PC-9 (cell line): Measurements from ENCODE around the gene BPIFB2. TPM values are rescaled to one million over a fixed set of nuclear protein-coding genes. Genes with fewer than 3 reads are reported as not detected.

Experiments used
- BruUV-seq: library from RNA; stranded (reverse); fragments of 400-500 nt; replicated peaks from 2 replicates; lab custom pipeline; 2021; lab: Mats Ljungman, UMichigan
- CTCF ChIA-PET: fragments of 300-600 bp; sonication (Branson Sonifier 250); formaldehyde crosslinking; loops from one replicate; lab custom pipeline; 2022; ENCODE audit warnings: antibody characterized with exemption; lab: Charles Lee
- POLR2A ChIA-PET: fragments of 300-600 bp; sonication (Branson Sonifier 250); formaldehyde crosslinking; loops from one replicate; lab custom pipeline; 2022; ENCODE audit warnings: antibody characterized with exemption; ENCODE audit not compliant: unreplicated experiment; lab: Charles Lee
- DNase-seq, 2 experiments: peaks; one replicate each; pipeline versions ENCODE4 v3.0.0 to v3.0.0-alpha.2; 2015 to 2022; ENCODE audit warnings: mixed read lengths in 1 of 2
- H2AFZ ChIP-seq: fragments of 200-600 bp; sonication (generic); 2 replicates; pipeline ENCODE4 v1.8.1; 2017; ENCODE audit warnings: antibody characterized with exemption
- H3F3A ChIP-seq: fragments of 200-600 bp; sonication (generic); 2 replicates; pipeline ENCODE4 v1.8.1; 2017; ENCODE audit warnings: antibody characterized with exemption, mild to moderate bottlenecking, low read depth; ENCODE audit not compliant: insufficient read depth
- H3K27ac ChIP-seq: fragments of 200-600 bp; sonication (generic); 2 replicates; pipeline ENCODE4 v1.6.1; 2016; ENCODE audit warnings: mixed run types
- H3K27me3 ChIP-seq: fragments of 200-600 bp; sonication (generic); 2 replicates; pipeline ENCODE4 v1.6.1; 2016; ENCODE audit warnings: low read depth, mixed run types; ENCODE audit not compliant: insufficient read depth
- H3K36me3 ChIP-seq: fragments of 200-600 bp; sonication (generic); 2 replicates; pipeline ENCODE4 v1.6.1; 2016; ENCODE audit warnings: low read depth, mixed run types
- H3K4me1 ChIP-seq: fragments of 200-600 bp; sonication (generic); replicated peaks from 2 replicates; pipeline ENCODE4 v1.6.1; 2016; ENCODE audit warnings: mixed run types; ENCODE audit not compliant: insufficient read depth
- H3K4me2 ChIP-seq: fragments of 200-600 bp; sonication (generic); 2 replicates; pipeline ENCODE4 v1.6.1; 2017; ENCODE audit warnings: mixed run types
- H3K4me3 ChIP-seq: fragments of 200-600 bp; sonication (generic); 2 replicates; pipeline ENCODE4 v1.6.1; 2016; ENCODE audit warnings: mixed run types
- H3K79me2 ChIP-seq: fragments of 200-600 bp; sonication (generic); 2 replicates; pipeline ENCODE4 v1.6.1; 2017; ENCODE audit warnings: low read depth, mixed run types
- H3K9me2 ChIP-seq: fragments of 200-600 bp; sonication (generic); 2 replicates; pipeline ENCODE4 v1.8.1; 2017; ENCODE audit warnings: mild to moderate bottlenecking; ENCODE audit not compliant: insufficient read depth
- H3K9me3 ChIP-seq: fragments of 200-600 bp; sonication (generic); 2 replicates; pipeline ENCODE4 v1.8.1; 2016; ENCODE audit warnings: low read depth; ENCODE audit not compliant: insufficient read depth
- H4K20me1 ChIP-seq: fragments of 200-600 bp; sonication (generic); 2 replicates; pipeline ENCODE4 v1.8.1; 2017; ENCODE audit not compliant: insufficient read depth
- EZH2 ChIP-seq: fragments of 200-600 bp; sonication (generic); IDR thresholded peaks from 2 replicates; pipeline ENCODE4 v1.8.0; 2017; ENCODE audit warnings: antibody characterized with exemption, low read depth
- intact Hi-C: fragments of 100-400 bp; cut with micrococcal nuclease; formaldehyde crosslinking; loops from one replicate; pipeline ENCODE4 v1.10.0; 2022; ENCODE audit not compliant: unreplicated experiment
- total RNA-seq: library from RNA; stranded (reverse); gene quantifications from 2 replicates; pipeline ENCODE4 v1.2.3, GENCODE V29; 2021
- TF ChIP-seq, protein P1 (sequence below): fragments of 200-600 bp; sonication (generic); conservative IDR thresholded peaks from 2 replicates; pipeline ENCODE4 v1.6.1; 2017; ENCODE audit warnings: mixed run types, antibody characterized with exemption, mild to moderate bottlenecking, moderate library complexity

The BPIFB2 gene
- total RNA-seq, 1 experiment from 2014 or later = not detected

DNA sequence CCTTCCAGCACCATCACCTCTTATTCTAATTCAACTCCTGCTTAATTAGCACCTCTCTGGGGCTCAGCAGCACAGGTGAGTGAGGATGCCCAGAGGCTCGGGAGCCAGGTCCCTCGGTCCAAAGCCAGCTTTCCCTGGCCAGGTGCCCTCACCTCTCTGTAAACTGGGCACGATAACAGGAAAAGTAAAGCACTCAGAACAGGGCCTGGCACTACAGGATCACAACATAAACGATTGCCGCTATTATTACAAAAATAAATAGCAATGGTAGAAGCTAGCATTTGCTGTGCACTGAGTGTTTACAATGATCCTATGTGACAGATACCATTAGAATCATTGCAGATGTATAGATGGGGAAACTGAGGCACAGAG is 2.6 kb downstream of the BPIFB2 start:
- H3K4me1 ChIP-seq = no peaks in the 10 kb centered on the region
- TF ChIP-seq EZH2 = no peak
- TF ChIP-seq, protein P1, sequence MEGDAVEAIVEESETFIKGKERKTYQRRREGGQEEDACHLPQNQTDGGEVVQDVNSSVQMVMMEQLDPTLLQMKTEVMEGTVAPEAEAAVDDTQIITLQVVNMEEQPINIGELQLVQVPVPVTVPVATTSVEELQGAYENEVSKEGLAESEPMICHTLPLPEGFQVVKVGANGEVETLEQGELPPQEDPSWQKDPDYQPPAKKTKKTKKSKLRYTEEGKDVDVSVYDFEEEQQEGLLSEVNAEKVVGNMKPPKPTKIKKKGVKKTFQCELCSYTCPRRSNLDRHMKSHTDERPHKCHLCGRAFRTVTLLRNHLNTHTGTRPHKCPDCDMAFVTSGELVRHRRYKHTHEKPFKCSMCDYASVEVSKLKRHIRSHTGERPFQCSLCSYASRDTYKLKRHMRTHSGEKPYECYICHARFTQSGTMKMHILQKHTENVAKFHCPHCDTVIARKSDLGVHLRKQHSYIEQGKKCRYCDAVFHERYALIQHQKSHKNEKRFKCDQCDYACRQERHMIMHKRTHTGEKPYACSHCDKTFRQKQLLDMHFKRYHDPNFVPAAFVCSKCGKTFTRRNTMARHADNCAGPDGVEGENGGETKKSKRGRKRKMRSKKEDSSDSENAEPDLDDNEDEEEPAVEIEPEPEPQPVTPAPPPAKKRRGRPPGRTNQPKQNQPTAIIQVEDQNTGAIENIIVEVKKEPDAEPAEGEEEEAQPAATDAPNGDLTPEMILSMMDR = no peak
- H3K9me2 ChIP-seq = no peaks in the 10 kb centered on the region
- H3K27me3 ChIP-seq = peaks cover 89% of the 10 kb centered on the region
- BruUV-seq = no TSS peak
- H2AFZ ChIP-seq = no peak overlapping the region
- H4K20me1 ChIP-seq = no peaks in the 10 kb centered on the region
- H3K4me3 ChIP-seq = no peak overlapping the region
- H3K9me3 ChIP-seq = peaks cover 4% of the 10 kb centered on the region; the same call in 1 of the 2 replicates
- ChIA-PET CTCF (no interaction called here), POLR2A (no interaction called here)
- no peaks in the 10 kb centered on the region for H3K36me3 ChIP-seq
- H3F3A ChIP-seq = no peaks in the 10 kb centered on the region
- H3K4me2 ChIP-seq = no peak overlapping the region
- DNase-seq = no peak
- no peak overlapping the region for H3K27ac ChIP-seq
- H3K79me2 ChIP-seq = no peaks in the 10 kb centered on the region
- intact Hi-C loops = no loop called here

DNA sequence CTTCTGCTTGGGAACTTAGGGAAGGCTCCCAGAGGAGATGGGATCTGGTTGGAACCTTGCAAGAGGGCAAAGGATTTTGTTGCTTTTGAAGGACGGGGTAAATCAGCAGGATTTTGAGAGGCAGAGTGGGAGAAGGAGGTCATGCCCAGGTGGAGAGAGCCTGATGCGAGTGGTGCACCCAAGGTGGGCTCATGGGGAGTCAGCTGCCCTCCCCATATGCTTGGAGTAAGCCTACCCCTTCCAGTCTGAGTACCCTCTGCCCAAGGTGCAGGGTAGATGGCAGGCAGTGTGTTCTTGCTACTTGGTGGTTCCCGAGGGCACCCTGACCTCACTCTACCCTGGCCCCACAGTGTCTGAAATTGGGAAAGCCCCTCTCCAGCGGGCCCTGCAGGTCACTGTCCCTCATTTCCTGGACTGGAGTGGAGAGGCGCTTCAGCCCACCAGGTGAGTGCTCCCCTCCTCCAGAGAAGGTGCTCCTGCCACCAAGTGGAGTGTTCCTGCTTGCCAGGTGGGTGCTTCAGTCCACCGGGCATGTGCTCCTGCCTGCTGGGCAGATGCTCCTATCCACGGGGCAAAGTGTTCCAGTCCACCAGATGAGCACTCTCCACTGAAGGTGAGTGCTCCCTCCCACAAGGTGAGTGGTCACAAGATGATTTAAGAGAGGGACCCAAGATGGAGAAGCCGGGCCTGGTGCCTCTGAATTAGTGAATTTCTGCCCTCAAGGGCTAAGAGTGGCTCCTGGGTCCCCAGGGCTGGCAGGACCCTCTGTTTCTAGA is 3.4 kb downstream of the BPIFB2 start:
- intact Hi-C loops = no loop called here
- Histone ChIP-seq H3K36me3 (no peaks in the 10 kb centered on the region), H3K4me2 (no peak overlapping the region), H3K27me3 (peaks cover 92% of the 10 kb centered on the region), H3K9me2 (no peaks in the 10 kb centered on the region), H3K27ac (no peak overlapping the region), H3K9me3 (no peaks in the 10 kb centered on the region), H4K20me1 (no peaks in the 10 kb centered on the region), H3F3A (no peaks in the 10 kb centered on the region), H3K4me3 (no peak overlapping the region), H3K79me2 (no peaks in the 10 kb centered on the region), H3K4me1 (no peaks in the 10 kb centered on the region), H2AFZ (no peak overlapping the region)
- no TSS peak for BruUV-seq
- CTCF ChIA-PET = no interaction called here
- no peak for DNase-seq
- POLR2A ChIA-PET = no interaction called here
- no peak for TF ChIP-seq EZH2
- TF ChIP-seq, protein P1 = no peak

DNA sequence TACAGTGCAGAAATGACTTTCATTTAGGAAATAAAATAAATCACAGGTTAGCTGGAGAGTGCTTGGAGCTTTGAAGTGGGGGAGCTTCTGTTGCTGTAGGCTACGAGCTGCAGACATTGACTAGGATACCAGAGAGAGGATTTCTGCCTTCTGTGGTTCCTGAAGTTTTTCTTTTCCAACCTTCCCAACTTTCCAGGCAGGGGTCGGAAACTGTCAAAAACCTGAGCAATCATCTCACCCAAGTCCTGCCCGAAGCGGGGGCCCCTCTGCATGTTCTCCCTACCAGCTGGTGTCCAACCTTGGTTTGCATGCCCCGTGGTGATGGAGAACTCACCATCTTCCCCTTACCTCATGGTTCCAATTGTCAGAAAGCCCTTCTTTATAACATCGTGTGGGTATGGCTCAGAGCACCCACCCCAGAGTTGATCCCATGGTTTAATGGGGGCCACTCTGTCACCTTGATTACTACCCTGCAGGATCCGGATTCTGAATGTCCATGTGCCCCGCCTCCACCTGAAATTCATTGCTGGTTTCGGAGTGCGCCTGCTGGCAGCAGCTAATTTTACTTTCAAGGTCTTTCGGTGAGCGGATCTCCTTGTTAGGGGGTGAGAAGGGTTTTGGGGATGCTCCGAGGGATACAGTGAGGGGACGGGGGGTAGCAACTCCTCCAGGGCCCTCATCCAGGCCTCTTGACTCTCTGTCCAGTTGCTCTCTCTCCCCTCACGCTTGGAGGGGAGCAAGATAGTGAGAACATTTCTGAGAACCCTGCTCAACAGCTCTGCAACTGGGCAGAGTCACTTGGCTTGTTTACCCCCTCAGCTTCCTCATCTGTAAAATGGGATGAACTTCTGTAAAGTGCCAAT is 5.1 kb downstream of the BPIFB2 start:
- TF ChIP-seq EZH2 = no peak
- TF ChIP-seq, protein P1 = no peak
- no peak for DNase-seq
- intact Hi-C loops = no loop called here
- ChIA-PET POLR2A (no interaction called here), CTCF (no interaction called here)
- Histone ChIP-seq H3K27ac (no peak overlapping the region), H3K9me3 (no peaks in the 10 kb centered on the region), H4K20me1 (no peaks in the 10 kb centered on the region), H3K36me3 (no peaks in the 10 kb centered on the region), H3K4me3 (no peak overlapping the region), H2AFZ (no peak overlapping the region), H3K27me3 (peaks cover 98% of the 10 kb centered on the region), H3K79me2 (no peaks in the 10 kb centered on the region), H3F3A (no peaks in the 10 kb centered on the region), H3K4me1 (no peaks in the 10 kb centered on the region), H3K9me2 (no peaks in the 10 kb centered on the region), H3K4me2 (no peak overlapping the region)
- no TSS peak for BruUV-seq
